GM19324 (cell line): Measurements from ENCODE around the gene OR4K14.
"Not testable (repeated sequence)": the region's sequence is repeated elsewhere in the genome, so short reads cannot be mapped to it uniquely, and the experiment has no call there.

ENCODE experiments used
- ATAC-seq: cut with Tn5 transposase; IDR thresholded peaks from one replicate; pipeline ENCODE4 v1.9.1; 2021; ENCODE audit warnings: mild to moderate bottlenecking, moderate library complexity; ENCODE audit not compliant: unreplicated experiment, low FRiP score

Gene OR4K14, protein sequence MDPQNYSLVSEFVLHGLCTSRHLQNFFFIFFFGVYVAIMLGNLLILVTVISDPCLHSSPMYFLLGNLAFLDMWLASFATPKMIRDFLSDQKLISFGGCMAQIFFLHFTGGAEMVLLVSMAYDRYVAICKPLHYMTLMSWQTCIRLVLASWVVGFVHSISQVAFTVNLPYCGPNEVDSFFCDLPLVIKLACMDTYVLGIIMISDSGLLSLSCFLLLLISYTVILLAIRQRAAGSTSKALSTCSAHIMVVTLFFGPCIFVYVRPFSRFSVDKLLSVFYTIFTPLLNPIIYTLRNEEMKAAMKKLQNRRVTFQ

DNA sequence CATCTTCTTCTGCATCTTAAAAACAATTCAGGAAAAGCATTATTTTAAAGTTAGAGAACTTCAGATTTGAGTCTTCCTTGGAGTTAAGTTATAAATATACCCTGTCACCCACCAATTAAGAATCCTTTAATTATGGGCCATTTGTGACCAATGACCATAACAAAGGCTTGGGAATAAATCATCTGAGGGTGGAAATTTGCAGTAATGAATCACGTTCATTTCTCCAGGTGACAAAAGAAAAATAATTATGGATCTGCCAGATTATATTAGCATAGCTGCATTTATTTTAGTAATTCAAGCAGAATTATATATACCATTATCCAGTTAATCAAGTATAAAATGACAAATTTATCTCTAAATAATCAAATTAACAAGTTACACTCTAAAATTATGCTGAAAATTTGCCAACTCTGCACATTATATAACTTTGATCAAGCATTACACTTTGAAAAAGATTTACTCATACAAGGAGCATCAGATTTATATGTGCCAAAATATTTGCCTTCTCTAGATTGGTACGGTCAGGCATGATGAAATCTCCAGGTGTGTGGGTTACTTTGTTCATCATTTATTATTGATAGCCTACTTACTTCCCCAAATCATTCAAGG, at the start of gene OR4K14:
TSS of gene OR4K14 (minus strand) at position 51 of the 609 bp plus-strand sequence. CDS start 4,114 bp downstream, outside the sequence.
- no peak for ATAC-seq

DNA sequence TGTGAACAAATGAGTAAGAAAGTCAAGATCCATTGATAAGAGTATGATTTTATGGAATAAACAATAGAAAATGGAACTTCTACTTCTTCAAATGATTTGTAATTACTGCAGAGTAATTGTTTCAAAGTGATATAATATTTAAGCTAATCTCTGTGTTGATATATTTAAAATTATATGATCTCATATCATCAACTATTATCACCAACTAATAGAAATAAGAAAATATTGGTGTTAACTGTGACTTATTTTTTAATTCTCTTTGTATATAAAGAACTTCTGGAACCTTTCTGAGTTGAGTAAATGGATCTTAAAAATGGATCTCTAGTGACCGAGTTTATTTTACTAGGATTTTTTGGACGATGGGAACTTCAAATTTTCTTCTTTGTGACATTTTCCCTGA, 40.6 kb upstream of the OR4K14 start, which contains the start of gene OR4L1:
TSS of gene OR4L1 (plus strand) at position 301 of the 400 bp plus-strand sequence. CDS start at position 301, 0 bp downstream.
- no peak for ATAC-seq

DNA sequence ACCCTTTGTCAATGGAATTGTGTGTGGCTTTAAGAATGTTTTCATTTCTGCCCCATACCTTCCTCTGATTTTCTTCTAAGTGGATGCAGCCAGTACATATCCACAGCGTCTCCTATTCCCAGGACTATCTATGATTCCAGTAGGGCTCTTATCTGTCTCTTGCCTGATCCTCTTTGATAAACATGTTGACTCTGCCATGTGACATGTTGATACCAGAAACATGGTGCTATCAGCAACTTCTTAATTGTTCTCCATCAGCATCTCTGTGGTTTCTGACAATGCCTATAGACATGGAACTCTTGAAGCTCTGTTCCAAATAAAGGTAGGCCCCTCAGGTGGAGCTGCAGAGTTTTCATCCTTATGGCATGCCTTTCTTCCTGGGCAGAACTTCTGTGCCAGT, 29.1 kb upstream of the OR4K14 start:
- ATAC-seq = no peak

DNA sequence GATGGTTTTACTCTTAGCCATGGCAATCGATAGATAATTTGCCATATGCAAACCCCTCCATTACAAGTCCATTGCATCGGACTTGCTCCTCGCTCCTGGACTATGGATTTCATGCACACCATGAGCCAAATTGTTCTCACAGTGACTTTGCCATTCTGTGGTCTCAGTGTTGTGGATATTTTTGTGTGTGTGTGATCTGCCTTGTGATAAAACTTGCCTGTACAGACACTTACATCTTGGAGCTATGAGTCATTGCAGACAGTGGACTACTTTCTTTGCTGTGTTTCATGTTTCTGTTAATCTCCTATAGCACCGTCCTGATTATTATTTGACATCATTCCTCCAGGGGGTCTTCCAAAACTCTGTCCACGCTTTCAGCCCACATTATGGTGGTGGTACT, 25.1 kb upstream of the OR4K14 start:
- ATAC-seq = no peak

DNA sequence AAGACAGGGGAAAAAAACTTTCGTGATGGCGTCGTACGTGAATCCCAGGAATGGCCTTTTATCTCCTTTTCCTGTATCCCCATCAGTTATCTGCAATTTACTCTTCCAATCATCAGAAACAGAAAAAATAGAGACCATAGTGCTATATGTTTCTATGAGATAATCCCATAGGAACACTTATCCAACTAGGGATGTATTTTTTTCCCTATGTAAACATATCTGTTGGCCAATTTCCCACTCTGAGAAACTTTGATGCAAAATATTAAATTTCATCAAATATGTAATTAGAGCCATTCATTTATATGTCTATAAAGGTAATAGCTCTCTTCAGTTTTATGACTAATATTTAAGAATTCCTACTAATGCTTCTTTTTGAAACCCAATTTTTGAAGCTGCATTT, 16.8 kb upstream of the OR4K14 start, which contains the start of gene OR4K13:
TSS of gene OR4K13 (minus strand) at position 101 of the 400 bp plus-strand sequence. CDS start 1,280 bp downstream, outside the sequence.
- no peak for ATAC-seq

DNA sequence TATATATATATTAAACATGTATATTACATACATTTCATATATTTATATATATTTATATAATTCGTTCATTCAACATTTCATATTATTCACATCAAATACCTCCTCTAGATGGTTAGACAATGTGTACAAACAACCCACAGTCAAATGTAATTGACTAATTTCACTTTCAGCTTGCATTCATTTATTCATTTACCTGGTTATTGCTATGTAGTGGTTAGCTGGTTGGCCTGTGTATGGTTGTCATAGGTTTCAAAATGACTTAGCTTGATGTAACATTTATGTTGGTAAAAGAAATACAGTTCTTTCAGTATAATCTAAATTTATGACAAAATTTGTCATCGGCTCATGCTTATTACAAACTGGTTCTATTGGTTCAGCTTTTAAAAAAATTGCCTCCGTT, 16.3 kb upstream of the OR4K14 start:
- ATAC-seq = no peak

DNA sequence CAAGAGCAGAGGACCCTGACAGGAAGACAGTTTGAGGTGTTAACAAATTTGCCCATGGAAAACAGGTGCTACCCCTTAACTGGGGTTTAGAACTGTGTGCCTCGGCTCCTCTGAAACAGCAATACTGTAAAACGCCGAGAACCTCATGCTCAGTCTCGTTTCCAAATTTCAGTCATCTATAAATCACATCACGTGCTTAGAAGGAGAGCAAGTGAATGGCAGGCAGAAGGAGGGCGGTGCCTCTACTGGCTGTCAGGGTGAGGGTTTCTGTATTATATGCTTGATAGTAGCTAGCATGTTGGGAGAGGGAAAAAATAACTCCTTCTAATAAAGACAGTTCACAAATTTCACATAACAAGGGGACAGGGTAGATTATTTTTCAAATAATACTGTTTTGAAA, 12.0 kb upstream of the OR4K14 start:
- no peak for ATAC-seq

DNA sequence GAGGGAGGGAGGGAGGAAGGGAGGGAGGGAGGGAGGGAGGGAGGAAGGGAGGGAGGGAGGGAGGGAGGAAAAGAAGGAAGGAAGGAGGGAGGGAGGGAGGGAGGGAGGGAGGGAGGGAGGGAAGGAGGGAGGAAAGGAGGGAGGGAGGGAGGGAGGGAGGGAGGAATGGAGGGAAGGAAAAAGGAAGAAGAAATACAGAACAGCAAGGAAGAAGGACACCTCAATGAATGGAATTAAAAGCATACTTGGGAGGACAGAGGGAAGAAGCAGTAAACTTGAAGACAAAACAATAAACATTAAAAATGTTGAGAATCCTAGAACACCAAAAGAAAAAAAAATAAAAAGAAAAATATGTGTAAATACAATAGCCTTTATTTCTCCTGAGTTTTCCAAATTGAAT, 11.0 kb downstream of the OR4K14 start:
- ATAC-seq = no peak

DNA sequence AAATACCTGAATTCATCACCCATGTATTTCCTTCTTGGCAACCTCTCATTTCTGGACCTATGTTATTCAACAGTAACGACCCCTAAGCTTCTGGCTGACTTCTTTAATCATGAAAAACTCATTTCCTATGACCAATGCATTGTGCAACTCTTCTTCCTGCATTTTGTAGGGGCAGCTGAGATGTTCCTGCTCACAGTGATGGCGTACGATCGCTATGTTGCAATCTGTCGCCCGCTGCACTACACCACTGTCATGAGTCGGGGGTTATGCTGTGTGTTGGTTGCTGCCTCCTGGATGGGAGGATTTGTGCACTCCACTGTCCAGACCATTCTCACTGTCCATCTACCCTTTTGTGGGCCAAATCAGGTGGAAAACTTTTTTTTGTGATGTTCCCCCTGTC, 16.8 kb downstream of the OR4K14 start:
- ATAC-seq = no peak

DNA sequence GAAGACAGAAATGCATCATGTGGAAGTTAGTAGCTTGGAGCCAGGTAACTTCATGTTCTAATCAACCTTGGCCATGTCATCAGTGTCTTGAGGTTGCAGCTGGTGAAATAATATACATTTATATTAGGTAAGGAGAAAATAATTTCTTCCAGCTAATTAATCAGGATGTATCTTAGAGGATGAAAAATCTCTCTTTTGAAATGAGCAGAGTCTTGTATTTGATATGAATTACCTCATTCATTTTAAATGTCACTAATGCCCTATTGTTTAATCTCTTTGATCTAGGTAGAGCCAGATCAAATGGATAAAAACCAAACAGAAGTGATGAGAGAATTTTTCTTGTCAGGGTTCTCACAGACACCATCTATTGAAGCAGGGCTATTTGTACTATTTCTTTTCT, 17.2 kb downstream of the OR4K14 start, which contains the start of gene OR4Q2:
TSS of gene OR4Q2 (plus strand) at position 301 of the 400 bp plus-strand sequence.
- ATAC-seq = no peak

DNA sequence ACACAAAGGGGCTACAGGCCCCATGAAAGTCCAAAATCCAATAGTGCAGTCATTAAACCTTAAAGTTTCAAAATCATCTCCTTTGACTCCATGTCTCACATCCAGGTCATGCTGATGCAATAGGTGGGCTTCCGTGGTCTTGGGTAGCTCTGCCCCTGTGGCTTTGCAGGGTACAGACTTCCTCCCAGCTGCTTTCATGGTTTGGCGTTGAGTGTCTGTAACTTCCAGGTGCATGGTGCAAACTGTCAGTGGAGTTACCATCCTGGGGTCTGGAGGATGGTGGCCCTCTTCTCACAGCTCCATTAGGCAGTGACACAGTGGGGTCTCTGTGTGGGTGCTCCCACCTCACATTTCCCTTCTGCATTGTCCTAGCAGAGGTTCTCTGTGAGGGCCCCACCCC, 25.7 kb downstream of the OR4K14 start:
- ATAC-seq = no peak

DNA sequence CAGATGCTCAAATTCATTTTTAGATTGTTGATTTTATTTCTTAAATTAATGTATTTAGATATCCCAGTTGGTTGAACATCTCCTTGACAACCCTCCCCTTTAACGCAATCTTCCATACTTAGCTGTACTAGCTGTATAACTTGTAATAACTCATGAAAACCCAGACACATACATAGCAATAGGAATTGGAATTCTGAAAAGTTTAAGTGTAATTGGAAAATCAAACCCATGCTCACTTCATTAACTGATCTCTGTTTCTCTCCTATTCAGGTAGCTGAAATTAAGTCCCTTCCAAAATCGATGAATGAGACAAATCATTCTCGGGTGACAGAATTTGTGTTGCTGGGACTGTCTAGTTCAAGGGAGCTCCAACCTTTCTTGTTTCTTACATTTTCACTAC, 43.8 kb downstream of the OR4K14 start, which contains the start of gene OR4K15:
TSS of gene OR4K15 (plus strand) at position 301 of the 400 bp plus-strand sequence. CDS start at position 301, 0 bp downstream.
- ATAC-seq = no peak

DNA sequence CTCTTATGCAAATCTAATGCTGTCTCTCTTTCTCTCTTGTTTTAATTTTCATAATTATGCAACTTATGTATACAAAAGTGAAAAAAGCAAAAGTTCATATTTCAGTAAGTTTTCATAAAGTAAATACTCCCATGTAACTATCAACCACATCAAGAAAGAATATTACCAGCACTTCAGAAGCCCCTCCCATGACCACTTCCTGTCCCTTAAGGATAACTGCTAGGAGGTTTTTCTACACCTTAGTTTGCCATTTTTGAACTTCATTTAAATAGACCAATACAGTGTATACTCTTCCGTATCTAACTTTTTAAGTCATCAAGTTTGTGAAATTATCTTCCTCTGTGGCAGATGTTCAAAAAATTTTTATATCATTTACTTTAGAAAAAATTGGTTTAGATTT, 44.3 kb downstream of the OR4K14 start:
- no peak for ATAC-seq

DNA sequence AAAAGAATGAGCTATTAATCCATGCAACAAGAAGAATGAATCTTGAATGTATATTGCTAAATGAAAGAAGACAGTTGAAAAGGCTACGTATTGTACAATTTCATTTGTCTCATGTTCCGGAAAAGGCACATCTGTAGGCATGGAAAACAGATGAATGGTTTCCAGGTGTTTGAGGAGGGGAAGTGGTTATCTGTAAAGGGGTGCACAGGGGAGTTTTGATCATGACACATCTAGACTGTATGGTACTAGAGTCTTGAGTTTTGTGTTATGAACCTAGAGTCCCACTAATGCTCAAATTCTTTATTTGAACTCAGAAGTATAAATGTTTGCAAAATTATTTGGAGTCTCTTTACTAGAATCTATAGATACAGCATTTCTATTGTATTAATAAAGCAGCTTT, 49.4 kb downstream of the OR4K14 start:
- not testable (repeated sequence) for ATAC-seq
